HUES48 (cell line): ENCODE measurements around the gene KCNJ12.
"Not testable (repeated sequence)": the region's sequence is repeated elsewhere in the genome, so short reads cannot be mapped to it uniquely, and the experiment has no call there.

ENCODE experiments used
- H3K27ac ChIP-seq: one replicate; pipeline ENCODE4 v1.7.0; 2013; ENCODE audit warnings: low read depth, low read length, inconsistent platforms
- H3K27me3 ChIP-seq: 2 replicates; pipeline ENCODE4 v1.6.1; 2013; ENCODE audit warnings: mild to moderate bottlenecking, low read length; ENCODE audit not compliant: control insufficient read depth, insufficient read depth
- H3K36me3 ChIP-seq: 2 replicates; pipeline ENCODE4 v1.6.1; 2013; ENCODE audit warnings: low read length; ENCODE audit not compliant: control insufficient read depth, insufficient read depth
- H3K4me1 ChIP-seq: 2 replicates; pipeline ENCODE4 v1.6.1; 2013; ENCODE audit warnings: mild to moderate bottlenecking, low read length; ENCODE audit not compliant: control insufficient read depth, insufficient read depth
- H3K4me3 ChIP-seq: 2 replicates; pipeline ENCODE4 v1.5.1; 2013; ENCODE audit warnings: mild to moderate bottlenecking, low read depth, low read length
- H3K9ac ChIP-seq: 2 replicates; pipeline ENCODE4 v1.6.1; 2013; ENCODE audit warnings: mild to moderate bottlenecking, low read depth, low read length, moderate library complexity
- H3K9me3 ChIP-seq: 2 replicates; pipeline ENCODE4 v1.6.1; 2013; ENCODE audit warnings: low read length; ENCODE audit not compliant: control insufficient read depth, insufficient read depth

Gene KCNJ12

GRCh38 chr17:21428752-21429424 lies 52.7 kb downstream of the KCNJ12 start:
- H3K27ac ChIP-seq, H3K4me3 ChIP-seq, H3K36me3 ChIP-seq: not testable (repeated sequence)

GRCh38 chr17:21429921-21430628 lies 53.9 kb downstream of the KCNJ12 start:
- H3K27ac ChIP-seq, H3K9ac ChIP-seq, H3K27me3 ChIP-seq, H3K36me3 ChIP-seq, H3K9me3 ChIP-seq, H3K4me3 ChIP-seq, H3K4me1 ChIP-seq: not testable (repeated sequence)

More at GRCh38 chr17:21428752-21429424, 52.7 kb downstream of the KCNJ12 start:
- not testable (repeated sequence) for H3K9ac ChIP-seq, H3K9me3 ChIP-seq, H3K4me1 ChIP-seq, H3K27me3 ChIP-seq

GRCh38 chr17:21433971-21434370 lies 57.8 kb downstream of the KCNJ12 start:
- H3K4me3 ChIP-seq, H3K9me3 ChIP-seq, H3K9ac ChIP-seq, H3K27ac ChIP-seq, H3K27me3 ChIP-seq, H3K36me3 ChIP-seq, H3K4me1 ChIP-seq: not testable (repeated sequence)

GRCh38 chr17:21434976-21435375 lies 58.8 kb downstream of the KCNJ12 start:
- H3K4me1 ChIP-seq, H3K27me3 ChIP-seq, H3K9me3 ChIP-seq, H3K27ac ChIP-seq, H3K36me3 ChIP-seq, H3K4me3 ChIP-seq, H3K9ac ChIP-seq: not testable (repeated sequence)

GRCh38 chr17:21436481-21436880 lies 60.3 kb downstream of the KCNJ12 start:
- H3K4me1 ChIP-seq, H3K36me3 ChIP-seq, H3K27ac ChIP-seq, H3K9me3 ChIP-seq, H3K27me3 ChIP-seq, H3K9ac ChIP-seq, H3K4me3 ChIP-seq: not testable (repeated sequence)

- not testable (repeated sequence) for H3K4me1 ChIP-seq, H3K27me3 ChIP-seq, H3K9ac ChIP-seq, H3K4me3 ChIP-seq, H3K36me3 ChIP-seq, H3K9me3 ChIP-seq, H3K27ac ChIP-seq
These were observed 61.0 kb downstream of the KCNJ12 start for GRCh38 chr17:21436883-21437836.

GRCh38 chr17:21438316-21439014 lies 62.3 kb downstream of the KCNJ12 start:
- not testable (repeated sequence) for H3K27me3 ChIP-seq, H3K36me3 ChIP-seq, H3K9me3 ChIP-seq, H3K4me3 ChIP-seq, H3K4me1 ChIP-seq, H3K27ac ChIP-seq, H3K9ac ChIP-seq

- not testable (repeated sequence) for H3K27ac ChIP-seq, H3K4me3 ChIP-seq, H3K9me3 ChIP-seq, H3K4me1 ChIP-seq, H3K27me3 ChIP-seq, H3K36me3 ChIP-seq, H3K9ac ChIP-seq
These were observed 62.8 kb downstream of the KCNJ12 start for GRCh38 chr17:21439015-21439336.

- no peak overlapping the region for H3K27ac ChIP-seq
- H3K4me3 ChIP-seq = no peak overlapping the region
- no peaks in the 10 kb centered on the region for H3K9me3 ChIP-seq
- no peaks in the 10 kb centered on the region for H3K27me3 ChIP-seq
- no peak overlapping the region for H3K9ac ChIP-seq
- no peaks in the 10 kb centered on the region for H3K36me3 ChIP-seq
- no peaks in the 10 kb centered on the region for H3K4me1 ChIP-seq
These were observed 69.0 kb downstream of the KCNJ12 start for GRCh38 chr17:21445091-21445650.

- not testable (repeated sequence) for H3K9me3 ChIP-seq, H3K9ac ChIP-seq, H3K27ac ChIP-seq, H3K27me3 ChIP-seq, H3K4me1 ChIP-seq, H3K4me3 ChIP-seq, H3K36me3 ChIP-seq
These were observed 71.4 kb downstream of the KCNJ12 start for GRCh38 chr17:21447552-21447951.
